WTC11 (cell line): ENCODE results near the gene APBB1. TPM values are rescaled to one million over a fixed set of nuclear protein-coding genes. Genes with fewer than 3 reads are reported as not detected.

Experiments used
- ATAC-seq: fragments of 200-7000 bp; cut with Tn5 transposase; 2 replicates; pipeline ENCODE4 v1.10.0; 2021; ENCODE audit warnings: mild to moderate bottlenecking, moderate library complexity
- CTCF ChIA-PET: fragments of 300-600 bp; sonication (Branson Sonifier 250); formaldehyde crosslinking; loops from one replicate; lab custom pipeline; 2021; ENCODE audit warnings: antibody characterized with exemption; lab: Charles Lee
- POLR2A ChIA-PET: fragments of 350-600 bp; sonication (Branson Sonifier 250); formaldehyde crosslinking; loops from one replicate; lab custom pipeline; 2021; ENCODE audit warnings: antibody characterized with exemption; lab: Charles Lee
- DNase-seq: peaks from one replicate; pipeline ENCODE4 v3.0.0; 2021; ENCODE audit warnings: low spot score
- H3K27ac Mint-ChIP-seq: 2 replicates; pipeline ENCODE4 v1.8.0; 2021; ENCODE audit warnings: mixed read lengths
- H3K27me3 Mint-ChIP-seq: 2 replicates; pipeline ENCODE4 v1.8.0; 2021; ENCODE audit warnings: low read depth, mild to moderate bottlenecking, moderate library complexity, mixed read lengths
- H3K36me3 Mint-ChIP-seq: 2 replicates; pipeline ENCODE4 v1.8.0; 2021; ENCODE audit warnings: mixed read lengths
- H3K4me1 Mint-ChIP-seq: 2 replicates; pipeline ENCODE4 v1.8.0; 2022; ENCODE audit warnings: mixed read lengths
- H3K4me3 Mint-ChIP-seq: 2 replicates; pipeline ENCODE4 v1.8.0; 2021; ENCODE audit warnings: mild to moderate bottlenecking, moderate library complexity, mixed read lengths
- H3K9me3 Mint-ChIP-seq: 2 replicates; pipeline ENCODE4 v1.8.0; 2021; ENCODE audit warnings: mixed read lengths
- CREB1 ChIP-seq: sonication (generic); formaldehyde crosslinking; IDR thresholded peaks from 2 replicates; pipeline ENCODE4 v1.8.0; 2023; ENCODE audit warnings: mild to moderate bottlenecking, missing genetic modification reagents
- FOXK1 ChIP-seq: sonication (generic); formaldehyde crosslinking; IDR thresholded peaks from 2 replicates; pipeline ENCODE4 v1.8.0; 2022; ENCODE audit warnings: mild to moderate bottlenecking, moderate library complexity, missing genetic modification reagents
- JUN ChIP-seq: sonication (generic); formaldehyde crosslinking; IDR thresholded peaks from 2 replicates; pipeline ENCODE4 v1.8.0; 2023; ENCODE audit warnings: mild to moderate bottlenecking, missing genetic modification reagents
- MYBL2 ChIP-seq: sonication (generic); formaldehyde crosslinking; IDR thresholded peaks from 2 replicates; pipeline ENCODE4 v1.8.1; 2023; ENCODE audit warnings: mild to moderate bottlenecking, moderate library complexity, missing genetic modification reagents
- NFYB ChIP-seq: sonication (generic); formaldehyde crosslinking; conservative IDR thresholded peaks from 2 replicates; pipeline ENCODE4 v1.8.0; 2022; ENCODE audit warnings: low read depth, missing genetic modification reagents
- NR2C2 ChIP-seq: sonication (generic); formaldehyde crosslinking; IDR thresholded peaks from 2 replicates; pipeline ENCODE4 v1.8.0; 2022; ENCODE audit warnings: mild to moderate bottlenecking, missing genetic modification reagents
- RORB ChIP-seq: fragments of 250-450 bp; sonication (Bioruptor Pico); IDR thresholded peaks from 2 replicates; pipeline ENCODE4 v1.9.0; 2021; ENCODE audit warnings: mild to moderate bottlenecking
- SP1 ChIP-seq: sonication (generic); formaldehyde crosslinking; conservative IDR thresholded peaks from 2 replicates; pipeline ENCODE4 v1.8.1; 2022; ENCODE audit warnings: missing genetic modification reagents
- TEAD1 ChIP-seq: sonication (generic); formaldehyde crosslinking; IDR thresholded peaks from 2 replicates; pipeline ENCODE4 v1.8.0; 2022; ENCODE audit warnings: mild to moderate bottlenecking, missing genetic modification reagents
- TEAD4 ChIP-seq: sonication (generic); formaldehyde crosslinking; IDR thresholded peaks from 2 replicates; pipeline ENCODE4 v1.8.0; 2022; ENCODE audit warnings: mild to moderate bottlenecking, missing genetic modification reagents
- TP53 ChIP-seq: sonication (generic); formaldehyde crosslinking; IDR thresholded peaks from 2 replicates; pipeline ENCODE4 v1.8.1; 2023; ENCODE audit warnings: mild to moderate bottlenecking, missing genetic modification reagents
- ZNF396 ChIP-seq: fragments of 250-450 bp; sonication (Bioruptor Pico); IDR thresholded peaks from 2 replicates; pipeline ENCODE4 v1.8.0; 2021; ENCODE audit warnings: mild to moderate bottlenecking, moderate library complexity, borderline replicate concordance
- total RNA-seq: library from RNA; stranded (reverse); gene quantifications from 3 replicates; pipeline ENCODE4 v1.2.3, GENCODE V29; 2021
- TF ChIP-seq, protein P1 (sequence below): fragments of 250-450 bp; sonication (Bioruptor Pico); conservative IDR thresholded peaks from 2 replicates; pipeline ENCODE4 v1.9.0; 2021; ENCODE audit warnings: mild to moderate bottlenecking
- TF ChIP-seq, protein P2 (sequence below): fragments of 200-600 bp; IDR thresholded peaks from 2 replicates; pipeline ENCODE4 v1.8.0; 2022; ENCODE audit warnings: antibody characterized with exemption
- TF ChIP-seq, protein P3 (sequence below): sonication (generic); formaldehyde crosslinking; conservative IDR thresholded peaks from 2 replicates; pipeline ENCODE4 v1.8.1; 2023; ENCODE audit warnings: mild to moderate bottlenecking, low read depth, missing genetic modification reagents, moderate library complexity
- TF ChIP-seq, protein P4 (sequence below): fragments of 250-450 bp; sonication (Bioruptor Pico); IDR thresholded peaks from 2 replicates; pipeline ENCODE4 v1.9.0; 2021; ENCODE audit warnings: mild to moderate bottlenecking
- TF ChIP-seq, protein P5 (sequence below): sonication (generic); formaldehyde crosslinking; IDR thresholded peaks from 2 replicates; pipeline ENCODE4 v1.8.0; 2023; ENCODE audit warnings: missing genetic modification reagents
- TF ChIP-seq, protein P6 (sequence below): sonication (generic); formaldehyde crosslinking; IDR thresholded peaks from 2 replicates; pipeline ENCODE4 v1.8.0; 2022; ENCODE audit warnings: mild to moderate bottlenecking, missing genetic modification reagents

The APBB1 gene
- total RNA-seq, 1 experiment from 2014 or later, result 32.1 TPM

DNA sequence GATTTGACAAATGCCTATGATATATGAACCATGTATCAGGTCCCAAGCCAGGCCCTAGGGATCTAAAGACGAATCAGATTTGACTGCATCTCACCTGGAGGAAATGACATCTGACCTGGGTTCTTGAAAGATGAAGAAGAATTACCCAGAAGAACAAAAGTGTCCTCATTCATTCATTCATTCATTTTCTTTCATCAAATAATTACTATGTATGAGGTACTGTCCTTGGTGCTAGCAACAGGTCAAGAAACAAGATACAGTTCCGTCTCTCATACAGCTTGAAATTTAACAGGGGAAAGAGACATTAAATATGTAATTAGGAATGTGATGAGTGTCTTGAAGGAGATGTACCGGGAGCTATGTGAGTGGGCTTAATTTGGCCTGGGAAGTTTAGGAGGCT, 1.8 kb upstream of the APBB1 start:
- no peak overlapping the region for H3K27ac Mint-ChIP-seq
- ChIA-PET CTCF (interaction anchor here (0.7 to 4.0 kb wide), 2 partner anchors 23 to 42 kb away, joined by 3 to 49 read pairs; no protein-coding TSS in a partner anchor), POLR2A (no interaction called here)
- no peak for DNase-seq
- H3K9me3 Mint-ChIP-seq, result no peaks in the 10 kb centered on the region
- no peak for TF ChIP-seq JUN (CRISPR knock-in tag)
- TF ChIP-seq, protein P1, sequence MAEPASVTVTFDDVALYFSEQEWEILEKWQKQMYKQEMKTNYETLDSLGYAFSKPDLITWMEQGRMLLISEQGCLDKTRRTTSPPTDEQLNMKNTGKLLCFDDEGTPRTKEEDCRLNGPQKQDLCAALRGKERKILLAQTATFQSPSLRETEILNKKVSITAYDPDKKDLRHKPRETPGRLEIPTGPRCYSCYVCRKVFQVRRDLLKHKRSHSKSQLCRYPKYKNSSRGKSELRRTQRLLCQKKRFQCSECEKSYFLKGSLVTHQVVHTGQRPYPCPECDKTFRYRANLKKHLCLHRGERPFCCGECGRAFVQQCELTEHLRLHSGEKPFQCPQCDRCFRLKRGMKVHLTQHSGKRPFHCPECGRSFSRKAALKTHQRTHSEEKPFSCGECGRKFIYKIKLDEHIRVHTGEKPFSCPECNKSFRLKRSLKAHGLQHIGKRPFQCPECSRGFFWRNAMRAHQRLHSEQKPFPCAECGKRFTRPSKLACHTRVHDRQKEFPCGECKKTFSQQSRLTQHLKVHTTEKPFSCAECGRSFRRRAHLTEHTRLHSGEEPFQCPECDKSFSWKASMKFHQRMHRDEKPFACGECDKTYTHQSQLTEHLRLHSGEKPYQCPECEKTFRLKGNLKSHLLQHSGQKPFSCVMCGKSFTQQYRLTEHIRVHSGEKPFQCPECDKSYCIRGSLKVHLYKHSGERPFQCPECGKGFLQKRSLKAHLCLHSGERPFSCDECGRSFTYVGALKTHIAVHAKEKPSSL (CRISPR knock-in tag), result no peak
- TF ChIP-seq, protein P2, sequence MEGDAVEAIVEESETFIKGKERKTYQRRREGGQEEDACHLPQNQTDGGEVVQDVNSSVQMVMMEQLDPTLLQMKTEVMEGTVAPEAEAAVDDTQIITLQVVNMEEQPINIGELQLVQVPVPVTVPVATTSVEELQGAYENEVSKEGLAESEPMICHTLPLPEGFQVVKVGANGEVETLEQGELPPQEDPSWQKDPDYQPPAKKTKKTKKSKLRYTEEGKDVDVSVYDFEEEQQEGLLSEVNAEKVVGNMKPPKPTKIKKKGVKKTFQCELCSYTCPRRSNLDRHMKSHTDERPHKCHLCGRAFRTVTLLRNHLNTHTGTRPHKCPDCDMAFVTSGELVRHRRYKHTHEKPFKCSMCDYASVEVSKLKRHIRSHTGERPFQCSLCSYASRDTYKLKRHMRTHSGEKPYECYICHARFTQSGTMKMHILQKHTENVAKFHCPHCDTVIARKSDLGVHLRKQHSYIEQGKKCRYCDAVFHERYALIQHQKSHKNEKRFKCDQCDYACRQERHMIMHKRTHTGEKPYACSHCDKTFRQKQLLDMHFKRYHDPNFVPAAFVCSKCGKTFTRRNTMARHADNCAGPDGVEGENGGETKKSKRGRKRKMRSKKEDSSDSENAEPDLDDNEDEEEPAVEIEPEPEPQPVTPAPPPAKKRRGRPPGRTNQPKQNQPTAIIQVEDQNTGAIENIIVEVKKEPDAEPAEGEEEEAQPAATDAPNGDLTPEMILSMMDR, result no peak
- TF ChIP-seq ZNF396 (CRISPR knock-in tag), result no peak
- TF ChIP-seq RORB (CRISPR knock-in tag), result no peak
- TF ChIP-seq TEAD4 (CRISPR knock-in tag), result no peak
- TF ChIP-seq, protein P3, sequence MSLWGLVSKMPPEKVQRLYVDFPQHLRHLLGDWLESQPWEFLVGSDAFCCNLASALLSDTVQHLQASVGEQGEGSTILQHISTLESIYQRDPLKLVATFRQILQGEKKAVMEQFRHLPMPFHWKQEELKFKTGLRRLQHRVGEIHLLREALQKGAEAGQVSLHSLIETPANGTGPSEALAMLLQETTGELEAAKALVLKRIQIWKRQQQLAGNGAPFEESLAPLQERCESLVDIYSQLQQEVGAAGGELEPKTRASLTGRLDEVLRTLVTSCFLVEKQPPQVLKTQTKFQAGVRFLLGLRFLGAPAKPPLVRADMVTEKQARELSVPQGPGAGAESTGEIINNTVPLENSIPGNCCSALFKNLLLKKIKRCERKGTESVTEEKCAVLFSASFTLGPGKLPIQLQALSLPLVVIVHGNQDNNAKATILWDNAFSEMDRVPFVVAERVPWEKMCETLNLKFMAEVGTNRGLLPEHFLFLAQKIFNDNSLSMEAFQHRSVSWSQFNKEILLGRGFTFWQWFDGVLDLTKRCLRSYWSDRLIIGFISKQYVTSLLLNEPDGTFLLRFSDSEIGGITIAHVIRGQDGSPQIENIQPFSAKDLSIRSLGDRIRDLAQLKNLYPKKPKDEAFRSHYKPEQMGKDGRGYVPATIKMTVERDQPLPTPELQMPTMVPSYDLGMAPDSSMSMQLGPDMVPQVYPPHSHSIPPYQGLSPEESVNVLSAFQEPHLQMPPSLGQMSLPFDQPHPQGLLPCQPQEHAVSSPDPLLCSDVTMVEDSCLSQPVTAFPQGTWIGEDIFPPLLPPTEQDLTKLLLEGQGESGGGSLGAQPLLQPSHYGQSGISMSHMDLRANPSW (CRISPR knock-in tag), result no peak
- no peak for TF ChIP-seq CREB1 (CRISPR knock-in tag)
- no peak for TF ChIP-seq TP53 (CRISPR knock-in tag)
- TF ChIP-seq TEAD1, result no peak
- no peak for TF ChIP-seq SP1 (CRISPR knock-in tag)
- TF ChIP-seq, protein P4, sequence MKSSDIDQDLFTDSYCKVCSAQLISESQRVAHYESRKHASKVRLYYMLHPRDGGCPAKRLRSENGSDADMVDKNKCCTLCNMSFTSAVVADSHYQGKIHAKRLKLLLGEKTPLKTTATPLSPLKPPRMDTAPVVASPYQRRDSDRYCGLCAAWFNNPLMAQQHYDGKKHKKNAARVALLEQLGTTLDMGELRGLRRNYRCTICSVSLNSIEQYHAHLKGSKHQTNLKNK (CRISPR knock-in tag), result no peak
- TF ChIP-seq, protein P5, sequence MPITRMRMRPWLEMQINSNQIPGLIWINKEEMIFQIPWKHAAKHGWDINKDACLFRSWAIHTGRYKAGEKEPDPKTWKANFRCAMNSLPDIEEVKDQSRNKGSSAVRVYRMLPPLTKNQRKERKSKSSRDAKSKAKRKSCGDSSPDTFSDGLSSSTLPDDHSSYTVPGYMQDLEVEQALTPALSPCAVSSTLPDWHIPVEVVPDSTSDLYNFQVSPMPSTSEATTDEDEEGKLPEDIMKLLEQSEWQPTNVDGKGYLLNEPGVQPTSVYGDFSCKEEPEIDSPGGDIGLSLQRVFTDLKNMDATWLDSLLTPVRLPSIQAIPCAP (CRISPR knock-in tag), result no peak
- no peak for TF ChIP-seq FOXK1 (CRISPR knock-in tag)
- TF ChIP-seq NR2C2 (CRISPR knock-in tag), result no peak
- TF ChIP-seq MYBL2, result no peak
- TF ChIP-seq NFYB (CRISPR knock-in tag), result no peak
- TF ChIP-seq, protein P6, sequence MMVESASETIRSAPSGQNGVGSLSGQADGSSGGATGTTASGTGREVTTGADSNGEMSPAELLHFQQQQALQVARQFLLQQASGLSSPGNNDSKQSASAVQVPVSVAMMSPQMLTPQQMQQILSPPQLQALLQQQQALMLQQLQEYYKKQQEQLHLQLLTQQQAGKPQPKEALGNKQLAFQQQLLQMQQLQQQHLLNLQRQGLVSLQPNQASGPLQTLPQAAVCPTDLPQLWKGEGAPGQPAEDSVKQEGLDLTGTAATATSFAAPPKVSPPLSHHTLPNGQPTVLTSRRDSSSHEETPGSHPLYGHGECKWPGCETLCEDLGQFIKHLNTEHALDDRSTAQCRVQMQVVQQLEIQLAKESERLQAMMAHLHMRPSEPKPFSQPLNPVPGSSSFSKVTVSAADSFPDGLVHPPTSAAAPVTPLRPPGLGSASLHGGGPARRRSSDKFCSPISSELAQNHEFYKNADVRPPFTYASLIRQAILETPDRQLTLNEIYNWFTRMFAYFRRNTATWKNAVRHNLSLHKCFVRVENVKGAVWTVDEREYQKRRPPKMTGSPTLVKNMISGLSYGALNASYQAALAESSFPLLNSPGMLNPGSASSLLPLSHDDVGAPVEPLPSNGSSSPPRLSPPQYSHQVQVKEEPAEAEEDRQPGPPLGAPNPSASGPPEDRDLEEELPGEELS (CRISPR knock-in tag), result no peak
- peaks cover 3% of the 10 kb centered on the region for H3K4me1 Mint-ChIP-seq
- ATAC-seq, result no peak
- H3K27me3 Mint-ChIP-seq, result peaks cover 47% of the 10 kb centered on the region
- H3K4me3 Mint-ChIP-seq, result no peak overlapping the region
- H3K36me3 Mint-ChIP-seq, result no peaks in the 10 kb centered on the region
